Kidney epithelial cell (primary cell): ENCODE measurements around the gene SORCS3. TPM values are rescaled to one million over a fixed set of nuclear protein-coding genes. Genes with fewer than 3 reads are reported as not detected.
A peak's percentile ranks its signal among the peaks of the same experiment; 100 is the strongest.

Source experiments
- DNase-seq: peaks from one replicate; pipeline ENCODE4 v3.0.0-alpha.2; 2010; ENCODE audit warnings: low read depth
- H3K27me3 ChIP-seq: 2 replicates; pipeline ENCODE4 v1.6.0; 2011; ENCODE audit warnings: low read length; ENCODE audit not compliant: control insufficient read depth, insufficient read depth
- H3K36me3 ChIP-seq: 2 replicates; pipeline ENCODE4 v1.5.1; 2011; ENCODE audit warnings: low read length; ENCODE audit not compliant: control insufficient read depth, insufficient read depth
- H3K4me3 ChIP-seq: 2 replicates; pipeline ENCODE4 v1.5.1; 2011; ENCODE audit warnings: low read depth, mild to moderate bottlenecking, control low read depth, low read length
- total RNA-seq: library from RNA; depleted of rRNA; stranded (reverse); fragments of >200 nt; gene quantifications from 2 replicates; pipeline ENCODE4 v1.2.3, GENCODE V29; 2015
- TF ChIP-seq, protein P1 (sequence below): IDR thresholded peaks from 2 replicates; pipeline ENCODE4 v1.5.1; 2011; ENCODE audit warnings: mild to moderate bottlenecking, moderate library complexity, low read length, control low read depth, inconsistent platforms; ENCODE audit not compliant: insufficient read depth, poor library complexity, severe bottlenecking

Gene SORCS3
- total RNA-seq, 1 donor from 2014 or later: 0.96 TPM

- no peaks in the 10 kb centered on the region for H3K27me3 ChIP-seq
- H3K4me3 ChIP-seq: no peak overlapping the region
- DNase-seq: no peak
- TF ChIP-seq, protein P1, sequence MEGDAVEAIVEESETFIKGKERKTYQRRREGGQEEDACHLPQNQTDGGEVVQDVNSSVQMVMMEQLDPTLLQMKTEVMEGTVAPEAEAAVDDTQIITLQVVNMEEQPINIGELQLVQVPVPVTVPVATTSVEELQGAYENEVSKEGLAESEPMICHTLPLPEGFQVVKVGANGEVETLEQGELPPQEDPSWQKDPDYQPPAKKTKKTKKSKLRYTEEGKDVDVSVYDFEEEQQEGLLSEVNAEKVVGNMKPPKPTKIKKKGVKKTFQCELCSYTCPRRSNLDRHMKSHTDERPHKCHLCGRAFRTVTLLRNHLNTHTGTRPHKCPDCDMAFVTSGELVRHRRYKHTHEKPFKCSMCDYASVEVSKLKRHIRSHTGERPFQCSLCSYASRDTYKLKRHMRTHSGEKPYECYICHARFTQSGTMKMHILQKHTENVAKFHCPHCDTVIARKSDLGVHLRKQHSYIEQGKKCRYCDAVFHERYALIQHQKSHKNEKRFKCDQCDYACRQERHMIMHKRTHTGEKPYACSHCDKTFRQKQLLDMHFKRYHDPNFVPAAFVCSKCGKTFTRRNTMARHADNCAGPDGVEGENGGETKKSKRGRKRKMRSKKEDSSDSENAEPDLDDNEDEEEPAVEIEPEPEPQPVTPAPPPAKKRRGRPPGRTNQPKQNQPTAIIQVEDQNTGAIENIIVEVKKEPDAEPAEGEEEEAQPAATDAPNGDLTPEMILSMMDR: peak; percentile 63
- H3K36me3 ChIP-seq: no peaks in the 10 kb centered on the region
Measured at GRCh38 chr10:104650072-104650471, 9.0 kb downstream of the SORCS3 start.

DNA sequence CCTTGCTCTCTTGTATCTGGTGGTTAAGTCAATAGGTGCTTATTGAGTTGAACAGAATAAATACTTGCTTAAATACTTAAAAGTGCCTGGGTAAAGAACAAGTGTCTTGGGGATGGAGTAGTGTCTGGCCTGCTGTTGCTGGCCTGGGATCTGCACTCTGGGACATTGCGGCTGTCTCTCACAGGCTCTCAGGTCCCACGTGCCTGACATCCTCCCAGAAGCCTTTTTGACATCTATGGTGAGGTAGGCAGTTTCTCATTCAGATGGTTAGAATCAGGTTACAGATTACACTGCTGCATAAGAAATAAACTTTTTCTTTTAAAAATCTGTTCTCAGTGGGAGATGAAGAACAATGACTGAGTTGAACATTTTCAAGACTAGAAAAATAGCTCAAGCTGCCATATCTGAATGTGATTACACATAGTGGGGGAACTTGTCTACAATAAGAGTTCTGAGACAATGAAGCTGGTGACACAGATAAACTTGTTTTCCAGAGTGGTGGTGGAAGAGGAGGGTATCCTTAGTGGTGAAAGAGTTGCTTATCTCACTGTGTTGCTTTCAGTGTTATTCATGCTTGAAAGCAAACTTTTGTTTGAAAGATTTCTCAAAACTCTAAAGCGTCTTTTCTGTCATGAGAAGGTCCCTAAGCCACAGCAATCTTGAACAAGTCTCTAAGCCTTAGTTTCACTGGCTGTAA is 9.7 kb downstream of the SORCS3 start:
- H3K4me3 ChIP-seq: no peak overlapping the region
- TF ChIP-seq, protein P1: no peak
- H3K27me3 ChIP-seq: no peaks in the 10 kb centered on the region
- no peak for DNase-seq
- H3K36me3 ChIP-seq: no peaks in the 10 kb centered on the region

DNA sequence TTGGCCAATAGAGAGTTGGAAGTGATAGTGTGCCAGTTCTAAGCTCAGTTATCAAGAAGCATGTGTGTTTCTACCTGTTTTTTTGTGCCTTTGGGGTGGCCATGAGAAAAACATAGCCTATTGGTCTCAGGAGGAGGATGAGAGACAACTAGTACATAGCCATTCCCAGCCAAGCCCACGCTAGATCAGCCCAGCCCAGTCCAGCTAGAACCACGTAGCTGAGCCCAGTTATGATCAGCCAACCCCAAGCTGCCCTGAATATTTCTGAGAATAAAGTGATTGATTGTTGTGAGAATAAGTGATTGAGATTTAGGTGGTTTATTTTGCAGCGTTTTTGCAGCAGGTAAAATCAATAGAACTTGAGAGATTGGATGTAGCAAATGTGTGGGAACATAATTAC is 15.9 kb downstream of the SORCS3 start:
- Histone ChIP-seq H3K4me3 (no peak overlapping the region), H3K27me3 (no peaks in the 10 kb centered on the region), H3K36me3 (no peaks in the 10 kb centered on the region)
- DNase-seq: no peak
- TF ChIP-seq, protein P1: no peak

DNA sequence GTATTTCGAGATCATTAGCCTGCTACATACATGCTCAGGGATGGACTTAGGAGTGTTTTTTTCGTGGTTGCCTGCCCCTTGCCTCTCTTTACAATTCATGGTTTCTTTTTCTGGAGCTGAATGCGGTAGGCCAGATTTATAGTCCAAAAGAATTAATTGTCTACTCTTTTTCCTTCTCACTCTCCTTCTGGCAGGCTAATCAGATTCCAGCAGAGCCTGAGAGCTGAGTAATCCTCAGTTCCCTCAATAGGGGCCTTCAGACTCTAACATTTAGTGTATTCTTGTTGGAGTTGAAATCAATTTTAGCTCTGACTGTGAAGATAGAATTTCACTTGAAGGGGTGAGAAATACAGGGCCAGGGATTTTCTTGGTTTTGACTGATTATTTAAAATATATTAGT is 16.4 kb downstream of the SORCS3 start:
- TF ChIP-seq, protein P1: no peak
- no peak for DNase-seq
- H3K27me3 ChIP-seq: no peaks in the 10 kb centered on the region
- no peak overlapping the region for H3K4me3 ChIP-seq
- no peaks in the 10 kb centered on the region for H3K36me3 ChIP-seq

DNA sequence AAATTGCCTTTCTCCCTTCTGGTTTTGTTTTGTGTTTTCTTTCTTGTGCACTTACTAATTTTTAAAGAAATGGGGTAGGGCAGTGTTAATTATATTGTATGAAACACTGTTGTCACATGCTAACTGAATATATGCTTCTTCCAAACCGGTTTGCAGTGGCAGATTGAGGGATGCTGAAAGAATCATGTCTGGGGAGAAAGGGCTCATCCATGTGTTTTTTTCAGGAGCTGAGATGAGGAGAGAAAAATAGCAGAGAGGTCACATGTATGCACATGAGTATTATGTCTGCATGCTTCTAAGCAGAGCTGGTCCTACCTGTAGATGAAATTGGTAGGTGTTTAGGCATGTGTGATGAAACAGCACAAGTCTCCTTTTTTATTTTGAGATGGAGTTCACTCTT is 17.0 kb downstream of the SORCS3 start:
- TF ChIP-seq, protein P1: no peak
- no peak for DNase-seq
- no peaks in the 10 kb centered on the region for H3K36me3 ChIP-seq
- H3K4me3 ChIP-seq: no peak overlapping the region
- no peaks in the 10 kb centered on the region for H3K27me3 ChIP-seq

DNA sequence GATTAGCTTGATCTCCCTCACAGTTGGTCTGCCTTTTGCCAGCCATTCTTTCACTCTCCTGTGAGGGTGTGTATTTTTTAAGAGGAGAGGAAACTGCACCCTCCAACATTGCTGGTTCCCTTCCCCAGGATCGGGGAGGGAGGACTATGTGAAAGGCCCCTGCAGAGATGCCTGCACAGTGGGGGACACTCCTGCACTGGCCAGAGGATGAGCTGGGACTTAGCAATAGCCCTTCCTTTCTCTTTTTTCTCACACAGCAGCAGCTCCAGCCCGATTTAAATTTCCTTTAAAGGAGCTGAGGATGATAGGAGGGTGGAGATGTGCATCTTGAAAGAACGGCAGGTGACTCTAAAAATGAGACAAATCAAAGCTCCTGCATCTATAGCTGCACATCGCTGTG is 18.7 kb downstream of the SORCS3 start:
- no peak for DNase-seq
- no peak overlapping the region for H3K4me3 ChIP-seq
- TF ChIP-seq, protein P1: no peak
- H3K36me3 ChIP-seq: no peaks in the 10 kb centered on the region
- H3K27me3 ChIP-seq: no peaks in the 10 kb centered on the region
